ENCODE results near the gene PTPN4.

The PTPN4 gene, protein sequence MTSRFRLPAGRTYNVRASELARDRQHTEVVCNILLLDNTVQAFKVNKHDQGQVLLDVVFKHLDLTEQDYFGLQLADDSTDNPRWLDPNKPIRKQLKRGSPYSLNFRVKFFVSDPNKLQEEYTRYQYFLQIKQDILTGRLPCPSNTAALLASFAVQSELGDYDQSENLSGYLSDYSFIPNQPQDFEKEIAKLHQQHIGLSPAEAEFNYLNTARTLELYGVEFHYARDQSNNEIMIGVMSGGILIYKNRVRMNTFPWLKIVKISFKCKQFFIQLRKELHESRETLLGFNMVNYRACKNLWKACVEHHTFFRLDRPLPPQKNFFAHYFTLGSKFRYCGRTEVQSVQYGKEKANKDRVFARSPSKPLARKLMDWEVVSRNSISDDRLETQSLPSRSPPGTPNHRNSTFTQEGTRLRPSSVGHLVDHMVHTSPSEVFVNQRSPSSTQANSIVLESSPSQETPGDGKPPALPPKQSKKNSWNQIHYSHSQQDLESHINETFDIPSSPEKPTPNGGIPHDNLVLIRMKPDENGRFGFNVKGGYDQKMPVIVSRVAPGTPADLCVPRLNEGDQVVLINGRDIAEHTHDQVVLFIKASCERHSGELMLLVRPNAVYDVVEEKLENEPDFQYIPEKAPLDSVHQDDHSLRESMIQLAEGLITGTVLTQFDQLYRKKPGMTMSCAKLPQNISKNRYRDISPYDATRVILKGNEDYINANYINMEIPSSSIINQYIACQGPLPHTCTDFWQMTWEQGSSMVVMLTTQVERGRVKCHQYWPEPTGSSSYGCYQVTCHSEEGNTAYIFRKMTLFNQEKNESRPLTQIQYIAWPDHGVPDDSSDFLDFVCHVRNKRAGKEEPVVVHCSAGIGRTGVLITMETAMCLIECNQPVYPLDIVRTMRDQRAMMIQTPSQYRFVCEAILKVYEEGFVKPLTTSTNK

GRCh38 chr2:119759451-119760236 lies at the start of gene PTPN4:
TSS of gene PTPN4 (plus strand) at chr2:119759922. CDS start at chr2:119809854, 49,932 bp downstream.
- peak; percentile 94 for DNase-seq

DNA sequence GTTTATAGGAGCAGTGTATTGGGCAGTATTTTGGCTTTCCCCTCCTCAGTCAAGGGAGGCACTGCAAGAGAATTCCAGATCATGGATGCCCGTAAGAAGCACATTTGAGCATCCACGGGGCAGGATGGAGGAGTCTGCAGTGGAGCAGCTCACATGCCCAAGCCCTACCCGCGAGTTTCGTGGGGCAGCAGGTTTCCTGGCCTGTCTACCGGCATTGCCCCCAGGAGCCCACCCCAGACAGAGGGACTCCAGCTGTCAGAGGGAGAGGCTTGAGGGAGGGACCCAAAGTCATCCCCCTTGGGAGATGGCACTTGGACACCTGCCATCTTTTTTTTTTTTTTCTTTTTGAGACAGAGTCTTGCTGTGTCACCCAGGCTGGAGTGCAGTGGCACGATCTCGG lies 49.4 kb upstream of the PTPN4 start:
- DNase-seq: no peak

DNA sequence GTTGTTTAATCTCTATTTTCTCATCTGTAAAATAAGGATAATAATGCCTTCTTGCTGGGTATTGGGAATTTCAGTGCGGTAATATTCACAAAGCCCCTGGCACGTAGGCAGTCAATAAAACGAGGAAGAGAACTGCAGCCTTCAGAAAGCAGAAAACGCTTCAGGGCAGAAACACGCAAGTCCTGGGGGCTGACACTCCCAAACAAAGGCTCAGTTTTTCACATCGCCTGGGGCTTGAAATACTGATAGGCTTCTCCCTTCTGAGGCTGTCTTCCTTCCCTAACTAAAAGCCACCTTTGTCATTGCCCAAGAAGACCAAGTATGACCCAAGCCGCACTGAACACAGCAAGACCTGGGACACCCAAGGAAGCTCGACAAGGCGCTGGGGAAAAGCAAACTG lies 48.4 kb upstream of the PTPN4 start:
- DNase-seq: no peak

- DNase-seq: no peak
Observed at GRCh38 chr2:119712571-119712970, 47.2 kb upstream of the PTPN4 start.

DNA sequence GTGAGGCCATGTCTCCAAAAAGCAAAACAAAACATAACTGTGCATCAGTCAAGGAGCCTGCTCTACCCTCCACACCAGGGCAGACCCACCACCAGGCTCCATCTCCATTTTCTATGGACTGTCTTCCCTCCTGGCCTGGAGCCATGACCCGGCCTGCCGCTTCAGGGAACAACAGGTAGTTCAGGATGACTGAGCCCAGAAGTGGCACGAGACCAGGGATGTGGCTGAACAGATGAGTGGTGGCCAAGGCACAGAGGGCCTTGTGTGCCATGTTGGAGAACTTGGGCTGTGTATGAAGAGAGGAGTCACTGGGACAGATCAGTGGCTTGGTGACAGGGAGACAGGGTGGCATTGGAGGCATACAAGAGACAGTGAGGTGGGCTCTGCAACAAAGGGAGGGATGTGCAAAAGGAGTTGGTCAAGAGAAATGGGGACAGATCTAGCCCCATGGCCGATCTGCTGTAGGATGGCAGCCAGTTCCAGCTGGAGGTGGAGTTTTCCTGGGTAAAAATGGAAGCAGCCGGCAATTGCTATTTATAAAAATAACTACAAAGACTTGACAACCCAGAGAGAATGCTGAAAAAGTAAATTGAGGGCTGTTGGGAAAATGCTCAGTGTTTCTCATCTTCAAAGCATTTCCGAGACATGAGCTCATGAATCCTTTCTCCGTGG lies 45.8 kb upstream of the PTPN4 start:
- no peak for DNase-seq

- DNase-seq: no peak
Observed at GRCh38 chr2:119715409-119716283, 44.1 kb upstream of the PTPN4 start.

GRCh38 chr2:119716284-119716672 lies 43.4 kb upstream of the PTPN4 start:
- no peak for DNase-seq

GRCh38 chr2:119718501-119719260 lies 41.0 kb upstream of the PTPN4 start:
- DNase-seq: no peak

GRCh38 chr2:119719261-119719627 lies 40.5 kb upstream of the PTPN4 start:
- DNase-seq: no peak

- no peak for DNase-seq
Observed at GRCh38 chr2:119721043-119721442, 38.7 kb upstream of the PTPN4 start.

DNA sequence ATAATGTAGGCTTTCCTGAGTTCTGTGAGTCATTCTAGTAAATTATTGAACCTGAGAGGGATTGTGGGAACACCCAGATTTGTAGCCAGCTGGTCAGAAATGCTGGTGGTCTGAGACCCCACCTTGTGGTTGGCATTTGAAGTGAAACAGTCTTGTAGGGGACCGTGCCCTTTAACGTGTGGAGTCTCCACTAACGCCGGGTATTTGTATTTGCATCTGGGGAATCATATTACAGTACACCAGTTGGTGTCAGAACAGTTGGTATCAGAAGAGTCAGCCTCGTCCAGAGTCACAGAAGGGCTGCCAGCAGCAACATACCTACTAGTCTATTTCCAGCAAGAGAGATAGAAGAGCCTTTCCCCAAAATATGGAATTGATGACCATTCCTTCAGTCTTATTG lies 38.3 kb upstream of the PTPN4 start:
- DNase-seq: no peak

- no peak for DNase-seq
Observed at GRCh38 chr2:119721904-119722303, 37.8 kb upstream of the PTPN4 start.

DNA sequence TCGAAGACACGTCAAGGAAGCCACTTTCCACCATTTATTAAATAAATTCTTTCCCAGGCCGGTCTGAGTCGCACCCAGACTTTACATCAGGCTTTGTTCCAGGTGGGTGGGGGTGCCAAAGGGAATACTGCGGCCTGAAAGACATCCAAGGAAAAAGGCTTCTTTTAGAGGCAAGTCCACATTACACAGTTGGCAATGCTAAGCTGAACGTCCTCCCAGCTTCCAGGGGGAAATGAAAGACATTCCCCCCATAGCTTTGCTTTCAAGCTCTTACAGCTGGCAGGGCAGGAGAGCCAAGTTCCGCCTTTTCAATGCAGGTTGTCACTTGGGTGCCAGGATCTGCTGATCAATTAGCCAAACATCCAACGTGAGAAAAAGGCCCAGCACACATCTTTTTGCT lies 36.5 kb upstream of the PTPN4 start:
- DNase-seq: no peak

- no peak for DNase-seq
Observed at GRCh38 chr2:119723784-119724467, 35.8 kb upstream of the PTPN4 start.

DNA sequence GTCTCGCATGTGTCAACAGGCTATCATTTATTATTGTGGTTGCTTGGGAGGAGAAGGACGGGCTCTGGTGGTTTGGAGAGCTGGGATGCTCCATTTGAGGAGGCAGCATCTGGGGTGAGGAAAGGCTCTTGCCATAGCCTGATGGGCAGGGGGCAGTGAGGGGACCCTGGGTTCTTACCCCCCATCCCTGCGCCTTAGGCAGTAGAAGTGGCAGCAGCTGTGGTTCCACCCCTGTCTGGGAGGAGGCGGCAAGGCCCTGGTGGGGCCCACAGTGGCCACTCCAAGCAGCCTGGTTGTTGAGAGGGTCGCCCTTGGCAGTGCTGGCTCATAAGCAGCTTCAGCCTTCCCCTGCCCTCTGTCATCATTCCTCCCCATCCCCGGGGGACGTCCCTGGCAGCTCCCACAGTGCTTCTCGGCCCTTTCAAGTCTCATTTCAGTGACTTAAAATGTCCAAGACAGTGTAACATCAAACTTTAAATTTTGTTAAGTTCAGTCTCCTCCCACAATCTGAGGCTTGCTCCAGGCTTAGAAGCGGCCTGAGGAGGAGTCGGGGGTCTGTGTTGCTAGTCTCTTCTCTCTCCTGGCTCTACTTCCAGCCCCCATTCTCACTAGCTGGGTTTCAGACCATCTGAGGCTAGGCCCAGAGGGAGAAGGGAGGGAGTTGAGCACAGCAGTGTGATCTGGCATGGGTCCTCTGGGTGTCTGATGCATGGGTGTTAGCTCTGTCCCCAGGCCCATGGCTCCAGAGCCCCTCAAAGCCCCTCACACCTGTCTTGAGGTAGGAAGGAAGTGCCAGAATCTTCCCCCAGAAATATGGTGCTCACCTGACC lies 34.9 kb upstream of the PTPN4 start:
- no peak for DNase-seq

DNA sequence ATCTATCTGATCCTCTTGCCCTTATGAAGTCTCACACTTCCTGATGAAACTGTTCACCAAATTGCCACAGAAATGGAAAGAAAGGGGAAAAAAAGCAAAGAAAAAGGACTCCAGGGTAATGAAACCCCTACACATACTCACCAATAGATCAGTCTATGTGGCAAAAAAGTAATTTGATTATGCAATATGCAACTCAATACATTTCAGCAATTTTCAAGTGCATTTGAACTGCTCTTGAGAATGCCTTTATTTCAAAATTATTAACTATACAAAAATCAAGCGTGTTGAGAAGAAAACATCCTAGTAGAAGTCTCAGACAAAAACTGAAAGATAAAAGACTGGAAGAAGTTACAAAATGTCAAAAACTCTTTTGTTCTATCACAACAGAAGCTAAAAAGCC lies 32.2 kb upstream of the PTPN4 start:
- DNase-seq: no peak

GRCh38 chr2:119728421-119728820 lies 31.3 kb upstream of the PTPN4 start:
- DNase-seq: no peak

DNA sequence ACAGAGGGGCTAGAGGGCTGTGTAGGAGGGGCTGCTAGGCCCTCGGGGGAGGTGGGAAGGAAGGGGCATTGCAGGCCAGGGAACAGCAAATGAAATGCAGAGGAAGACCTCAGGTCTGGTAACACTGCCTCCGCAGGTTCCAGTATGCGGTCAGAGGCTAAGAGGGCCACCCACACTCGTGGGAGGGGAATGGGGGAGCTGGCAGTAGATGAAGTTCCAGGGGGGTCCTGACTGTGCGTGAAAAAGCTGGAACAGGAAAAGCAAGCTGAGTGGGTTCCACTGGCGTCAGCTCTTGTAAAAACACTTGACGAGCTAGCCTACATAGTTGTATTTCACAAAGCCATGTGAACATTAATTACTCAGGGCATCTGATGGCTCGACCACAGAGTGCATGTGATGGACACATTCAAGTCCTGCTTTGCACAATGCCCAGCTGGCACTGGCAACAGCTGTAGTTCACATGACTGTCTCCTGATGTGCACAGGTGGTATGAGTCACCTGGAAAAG lies 29.0 kb upstream of the PTPN4 start:
- DNase-seq: no peak

GRCh38 chr2:119731983-119732382 lies 27.7 kb upstream of the PTPN4 start:
- DNase-seq: no peak
